Ramos (cell line): Measurements from ENCODE around the gene EHMT1.

ENCODE experiments used
- in situ Hi-C: fragments of 300-500 bp; cut with MboI; formaldehyde crosslinking; loops from one replicate; pipeline ENCODE4 v1.14.3; 2022; ENCODE audit warnings: low sequenced_read_pairs; ENCODE audit not compliant: unreplicated experiment

EHMT1 gene

GRCh38 chr9:137751616-137752015 is 132.8 kb downstream of the EHMT1 start:
- in situ Hi-C loops = no loop called here

GRCh38 chr9:137752426-137752825 is 133.6 kb downstream of the EHMT1 start:
- in situ Hi-C loops = no loop called here

- in situ Hi-C loops = no loop called here
Measured at GRCh38 chr9:137753192-137753765, 134.5 kb downstream of the EHMT1 start.

GRCh38 chr9:137755261-137755927 is 136.6 kb downstream of the EHMT1 start:
- in situ Hi-C loops = no loop called here

- in situ Hi-C loops = no loop called here
Measured at GRCh38 chr9:137756045-137756744, 137.4 kb downstream of the EHMT1 start.

- in situ Hi-C loops = no loop called here
Measured at GRCh38 chr9:137757139-137757538, 138.3 kb downstream of the EHMT1 start.

GRCh38 chr9:137757613-137758029 is 138.8 kb downstream of the EHMT1 start:
- in situ Hi-C loops = no loop called here

- in situ Hi-C loops = no loop called here
Measured at GRCh38 chr9:137758067-137758466, 139.3 kb downstream of the EHMT1 start.

- in situ Hi-C loops = no loop called here
Measured at GRCh38 chr9:137759117-137759516, 140.3 kb downstream of the EHMT1 start.

GRCh38 chr9:137759649-137760321 is 141.0 kb downstream of the EHMT1 start:
- in situ Hi-C loops = no loop called here

GRCh38 chr9:137760426-137760825 is 141.6 kb downstream of the EHMT1 start:
- in situ Hi-C loops = no loop called here

GRCh38 chr9:137761032-137761431 is 142.2 kb downstream of the EHMT1 start:
- in situ Hi-C loops = no loop called here

GRCh38 chr9:137761793-137762192 is 143.0 kb downstream of the EHMT1 start:
- in situ Hi-C loops = no loop called here

- in situ Hi-C loops = no loop called here
Measured at GRCh38 chr9:137762414-137763061, 143.7 kb downstream of the EHMT1 start.

GRCh38 chr9:137763271-137763955 is 144.6 kb downstream of the EHMT1 start:
- in situ Hi-C loops = no loop called here

GRCh38 chr9:137764171-137764671 is 145.4 kb downstream of the EHMT1 start:
- in situ Hi-C loops = no loop called here

GRCh38 chr9:137764981-137765380 is 146.2 kb downstream of the EHMT1 start:
- in situ Hi-C loops = no loop called here

GRCh38 chr9:137765536-137765935 is 146.7 kb downstream of the EHMT1 start:
- in situ Hi-C loops = no loop called here

- in situ Hi-C loops = no loop called here
Measured at GRCh38 chr9:137771580-137771979, 152.8 kb downstream of the EHMT1 start.
